Measurements from ENCODE around the gene IPO5.

- TF ChIP-seq MAX (IDR thresholded peaks at IDR 0.05; ENCODE audit: low read depth) (no peak), POLR2AphosphoS5 (IDR thresholded peaks at IDR 0.05; ENCODE audit: low read depth, low read length) (no peak), CTCF (IDR thresholded peaks at IDR 0.05) (no peak), FOXJ3 (CRISPR knock-in tag; IDR thresholded peaks at IDR 0.05) (no peak)
Measured at GRCh38 chr13:97912139-97912535, 41.3 kb upstream of the IPO5 start.

Data from SK-N-SH (cell line).